ENCODE data around the gene FCAMR.

FCAMR gene, protein sequence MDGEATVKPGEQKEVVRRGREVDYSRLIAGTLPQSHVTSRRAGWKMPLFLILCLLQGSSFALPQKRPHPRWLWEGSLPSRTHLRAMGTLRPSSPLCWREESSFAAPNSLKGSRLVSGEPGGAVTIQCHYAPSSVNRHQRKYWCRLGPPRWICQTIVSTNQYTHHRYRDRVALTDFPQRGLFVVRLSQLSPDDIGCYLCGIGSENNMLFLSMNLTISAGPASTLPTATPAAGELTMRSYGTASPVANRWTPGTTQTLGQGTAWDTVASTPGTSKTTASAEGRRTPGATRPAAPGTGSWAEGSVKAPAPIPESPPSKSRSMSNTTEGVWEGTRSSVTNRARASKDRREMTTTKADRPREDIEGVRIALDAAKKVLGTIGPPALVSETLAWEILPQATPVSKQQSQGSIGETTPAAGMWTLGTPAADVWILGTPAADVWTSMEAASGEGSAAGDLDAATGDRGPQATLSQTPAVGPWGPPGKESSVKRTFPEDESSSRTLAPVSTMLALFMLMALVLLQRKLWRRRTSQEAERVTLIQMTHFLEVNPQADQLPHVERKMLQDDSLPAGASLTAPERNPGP

DNA sequence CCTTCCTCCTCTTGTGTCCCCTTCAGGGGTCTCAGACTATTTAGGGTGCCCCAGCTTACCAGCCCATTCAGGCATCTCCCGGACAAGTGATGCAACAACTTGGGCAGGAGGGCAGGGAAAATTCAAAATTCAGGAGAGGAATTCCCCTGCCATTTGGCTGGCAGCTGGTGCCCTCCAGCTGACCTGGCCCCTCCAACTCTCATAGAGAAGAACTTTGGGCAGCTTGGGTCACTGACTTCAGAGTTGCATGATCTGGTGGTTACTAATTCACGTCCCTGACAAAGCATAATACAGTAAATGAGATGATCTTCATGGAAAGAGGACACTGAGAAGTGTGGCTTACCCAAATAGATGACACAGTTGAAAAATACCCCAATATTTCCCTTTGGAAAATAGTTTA lies at the start of gene FCAMR:
FCAMR (minus strand) TSS at position 15 of the 400 bp plus-strand sequence. CDS start 335 bp downstream, outside the sequence.
- no peak for DNase-seq

DNA sequence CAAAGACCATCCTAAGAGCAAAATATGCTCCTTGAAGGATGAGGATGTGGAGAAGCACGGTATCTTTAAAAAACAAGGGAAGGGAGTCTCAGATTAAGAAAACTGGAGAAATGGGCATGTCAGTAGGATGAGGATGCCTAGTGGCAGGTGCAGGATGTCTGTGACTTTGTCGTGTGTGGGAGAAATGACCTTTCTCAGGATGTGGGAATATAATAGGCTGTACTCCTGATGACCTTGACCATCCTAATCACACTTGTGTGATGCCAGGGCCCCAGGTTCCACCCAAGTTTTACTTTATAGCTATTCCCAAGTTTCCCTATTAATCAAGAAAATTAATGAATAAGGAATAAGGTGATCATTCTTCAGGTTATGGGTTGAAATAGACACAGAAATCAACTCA lies 49.4 kb upstream of the FCAMR start:
- no peak for DNase-seq

DNA sequence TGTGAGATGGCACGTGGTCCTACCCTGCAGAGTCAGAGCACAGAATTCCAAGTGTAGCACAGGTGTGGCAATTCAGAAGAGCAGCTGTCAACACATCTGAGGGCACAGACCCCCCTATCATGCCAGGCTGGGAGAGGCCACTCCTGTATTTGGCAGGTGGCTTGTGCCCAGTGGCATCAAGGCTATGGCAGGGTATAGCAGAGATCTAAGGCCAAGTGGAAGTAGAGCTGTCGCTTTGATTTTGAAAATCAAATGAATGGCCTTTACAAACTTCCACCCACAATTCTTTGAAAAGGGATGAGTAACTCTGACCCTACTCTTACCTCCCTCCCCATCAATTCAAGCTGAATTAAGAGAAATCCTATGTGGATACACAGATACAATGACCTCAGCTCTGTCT lies 48.9 kb upstream of the FCAMR start:
- no peak for DNase-seq

DNA sequence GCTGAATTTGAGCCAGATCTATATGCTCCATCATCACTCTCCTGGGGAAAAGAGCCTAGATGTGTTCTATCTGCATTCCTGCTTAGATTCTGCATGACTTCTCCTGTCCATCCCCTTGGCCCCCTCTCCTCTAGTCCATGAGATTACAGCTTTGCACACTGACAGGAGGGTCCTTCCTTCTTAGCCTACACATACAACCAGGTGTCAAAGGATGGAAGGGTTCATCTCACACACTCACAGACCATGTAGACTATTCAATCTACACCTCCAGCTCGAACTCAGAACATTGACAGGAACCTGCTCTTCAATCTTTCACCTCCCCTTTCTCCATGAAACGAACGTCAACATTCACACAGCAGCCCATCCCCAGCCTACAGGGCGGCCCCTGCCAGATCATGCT lies 48.4 kb upstream of the FCAMR start:
- no peak for DNase-seq

DNA sequence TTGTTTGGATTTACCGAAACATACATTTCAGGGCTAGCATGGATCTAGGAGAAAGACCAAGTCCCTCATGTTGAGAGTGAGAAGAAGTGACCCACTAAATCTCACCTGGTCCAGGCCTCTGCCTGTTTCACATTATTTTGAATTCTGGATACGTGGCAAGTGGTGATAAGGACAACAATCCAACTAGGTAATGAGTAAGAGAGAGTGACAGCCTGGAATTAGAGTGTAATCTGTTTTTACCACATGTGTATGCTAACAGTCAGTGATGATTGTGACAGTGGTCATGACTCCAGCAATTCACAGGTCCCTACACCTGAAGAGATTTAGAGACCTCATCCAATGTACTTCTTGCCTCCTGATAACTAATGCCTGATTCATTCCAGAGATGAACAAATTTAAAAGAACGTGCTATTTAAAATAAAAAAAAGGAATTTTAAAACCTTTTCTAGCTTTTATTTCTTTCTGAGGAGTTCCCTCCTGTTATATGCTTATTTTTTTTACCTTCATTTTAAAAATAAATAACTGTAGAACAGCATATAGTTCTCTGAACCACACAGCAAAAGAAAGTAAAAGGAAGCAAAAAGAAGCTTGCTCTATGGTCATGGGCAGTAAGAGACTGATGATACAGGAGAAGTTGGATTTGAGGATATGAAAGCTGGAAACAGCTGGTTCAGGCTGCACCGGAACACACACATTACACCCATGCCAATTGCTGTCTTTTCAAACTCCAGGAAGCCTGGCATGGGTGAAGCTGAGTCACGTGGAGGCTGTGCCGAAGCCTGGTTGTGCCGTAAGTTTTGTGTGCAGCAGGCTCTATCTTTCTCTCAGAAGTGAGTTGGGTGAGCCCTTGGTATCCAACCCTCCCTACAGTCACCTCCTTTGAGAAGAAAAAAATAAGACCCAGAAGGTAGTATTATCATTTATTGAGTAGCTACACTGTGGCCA lies 47.6 kb upstream of the FCAMR start:
- no peak for DNase-seq

DNA sequence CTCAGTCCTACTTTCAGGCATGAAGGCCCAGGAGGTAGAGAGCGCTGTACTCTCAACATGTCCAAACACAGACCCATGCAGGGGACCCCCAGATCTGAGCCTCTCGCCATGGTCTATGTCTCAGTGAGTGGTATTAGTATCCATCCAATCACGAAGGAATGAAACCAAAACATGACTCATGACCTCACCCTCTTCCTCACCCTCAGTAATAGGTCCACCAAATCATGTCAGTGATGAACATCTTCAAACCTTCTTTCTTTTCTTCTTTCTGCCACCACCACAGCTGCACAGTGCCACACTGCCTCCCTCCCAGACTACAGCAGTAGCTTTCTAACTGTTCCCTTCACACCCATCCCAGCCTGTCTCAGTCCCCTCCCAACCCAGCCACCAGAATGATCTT lies 45.5 kb upstream of the FCAMR start:
- no peak for DNase-seq

GRCh38 chr1:207014728-207015127 lies 44.5 kb upstream of the FCAMR start:
- DNase-seq: no peak

GRCh38 chr1:207013321-207014085 lies 43.2 kb upstream of the FCAMR start:
- DNase-seq: no peak

DNA sequence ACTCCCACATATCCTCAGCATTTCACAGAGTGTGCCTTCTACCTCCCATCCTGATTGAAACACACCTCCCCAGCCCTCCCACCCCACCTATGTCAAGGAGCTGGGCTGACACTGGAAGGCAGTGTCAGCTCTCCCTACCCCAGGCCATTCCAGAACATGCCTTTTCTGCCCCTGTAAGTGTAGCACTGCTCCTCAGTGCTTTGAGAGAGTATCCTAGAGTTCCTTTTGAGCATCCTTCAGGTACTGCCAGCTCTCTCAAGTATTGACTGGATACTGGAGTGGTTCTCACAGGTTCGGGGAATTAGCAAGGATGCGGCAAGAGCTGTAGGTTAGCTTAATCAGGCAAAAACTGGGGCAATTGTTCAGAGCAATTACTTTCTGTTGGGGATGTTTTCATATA lies 40.5 kb upstream of the FCAMR start:
- no peak for DNase-seq

DNA sequence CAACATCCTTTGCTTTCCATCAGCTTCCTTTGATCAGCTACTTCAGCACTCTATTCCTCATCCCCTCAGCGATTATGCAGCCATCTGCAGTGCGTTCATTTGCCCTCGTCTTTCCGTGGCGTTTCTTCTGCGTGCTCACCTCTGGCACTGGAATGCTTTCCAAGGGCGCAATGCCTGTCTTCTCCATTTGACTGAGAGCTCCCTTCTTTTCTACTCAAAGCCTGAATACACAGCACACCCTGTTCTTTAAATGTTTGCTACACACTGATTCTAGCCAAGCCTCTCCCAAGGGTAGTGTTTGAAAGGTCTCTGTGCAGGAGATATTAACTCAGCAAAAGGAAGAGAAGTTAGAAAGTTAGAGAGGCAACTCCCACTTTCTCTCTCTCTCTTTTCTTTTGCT lies 39.7 kb upstream of the FCAMR start:
- DNase-seq: no peak

DNA sequence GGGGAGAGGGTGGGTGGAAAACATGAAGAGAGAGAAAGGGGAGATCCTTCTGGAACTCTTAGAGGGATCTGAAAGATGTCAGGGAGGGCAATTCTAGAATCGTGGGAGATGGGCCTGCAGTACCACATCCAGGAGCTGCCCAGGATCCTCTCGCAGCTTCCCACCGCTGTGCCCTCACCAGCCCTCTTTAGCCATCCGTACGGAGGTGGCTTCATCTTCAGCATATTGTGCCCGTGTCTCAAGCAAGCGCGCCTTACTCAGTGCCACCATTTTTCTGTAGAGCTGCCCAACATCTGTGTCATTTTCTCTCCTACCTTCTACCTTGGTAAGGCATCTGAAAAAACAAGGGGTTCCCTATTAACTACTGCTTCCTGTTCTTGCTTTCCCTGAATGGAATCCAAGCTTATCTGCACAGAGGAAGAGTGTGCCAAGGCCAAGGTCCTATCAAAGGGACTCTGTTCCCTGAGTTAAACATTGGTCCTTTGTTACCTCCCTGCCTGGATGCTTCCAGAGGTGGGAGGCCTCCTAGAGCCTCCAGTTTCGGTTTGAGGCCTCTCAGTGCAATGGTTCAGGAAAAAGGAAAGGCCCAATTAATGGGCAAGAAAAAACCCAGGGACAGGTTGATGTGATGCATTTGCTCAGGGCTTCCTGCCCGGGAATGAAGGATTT lies 39.1 kb upstream of the FCAMR start:
- DNase-seq: no peak

GRCh38 chr1:207007352-207008033 lies 37.2 kb upstream of the FCAMR start:
- DNase-seq: no peak

DNA sequence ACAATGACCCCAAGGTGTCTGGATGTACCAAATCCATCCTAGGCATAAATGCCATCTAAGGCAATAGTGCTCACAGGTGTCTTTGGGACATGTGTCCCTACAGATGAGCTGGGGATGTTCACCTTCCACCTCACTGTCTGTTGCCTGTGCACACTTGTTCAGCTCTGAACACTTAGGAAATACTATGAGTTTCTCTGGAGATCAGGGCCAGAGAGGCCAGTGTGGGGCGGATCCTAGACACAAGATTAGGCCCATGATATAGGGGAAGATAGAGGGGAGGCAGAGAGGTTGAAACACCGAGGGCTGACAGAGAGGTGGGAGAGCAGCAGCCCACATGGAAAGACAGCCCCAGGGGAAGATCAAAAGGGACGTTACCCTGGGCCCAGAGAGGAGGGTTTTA lies 36.7 kb upstream of the FCAMR start:
- DNase-seq: no peak

DNA sequence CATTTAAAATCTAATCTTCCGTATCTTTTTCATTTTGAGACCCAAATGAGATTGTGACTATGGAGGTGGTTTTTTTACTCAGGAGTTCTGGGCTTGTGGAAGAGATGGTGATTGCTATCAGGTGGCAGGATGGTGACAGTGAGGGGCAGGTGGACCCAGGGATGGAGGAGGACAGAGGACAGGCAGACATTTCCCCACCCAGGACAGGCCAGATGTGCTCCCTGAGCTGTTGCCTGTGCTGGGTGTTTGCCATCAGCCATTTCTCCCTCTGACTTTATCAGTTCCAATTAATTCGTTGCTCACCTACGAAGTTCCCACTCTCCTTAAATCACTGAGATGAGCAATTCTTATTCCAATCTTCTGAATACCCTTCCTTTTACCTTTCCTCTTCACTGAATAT lies 35.8 kb upstream of the FCAMR start:
- DNase-seq: no peak

- peak; percentile 39 for DNase-seq
Measured at GRCh38 chr1:207004931-207005830, 34.9 kb upstream of the FCAMR start.

DNA sequence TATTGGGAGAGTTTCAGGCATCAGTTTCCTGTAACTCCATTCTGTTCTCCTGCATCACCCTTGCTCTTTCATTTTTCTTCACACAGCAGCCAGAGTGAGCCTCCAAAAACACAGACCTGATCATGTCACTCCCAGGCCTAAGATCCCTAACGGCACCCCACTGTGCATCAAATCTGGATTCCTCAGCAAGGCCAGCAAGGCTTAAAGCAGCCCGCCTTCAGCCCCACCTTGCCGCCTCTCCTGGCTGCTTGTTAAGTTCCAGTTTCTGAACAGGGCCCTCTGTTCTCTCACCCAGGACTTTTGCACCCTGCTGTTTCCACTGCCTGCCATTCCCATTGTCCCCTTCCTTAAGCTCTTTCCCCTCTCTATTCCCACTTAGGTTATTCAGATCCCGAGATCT lies 33.0 kb upstream of the FCAMR start:
- DNase-seq: no peak

- no peak for DNase-seq
Measured at GRCh38 chr1:207002724-207003146, 32.5 kb upstream of the FCAMR start.

- DNase-seq: no peak
Measured at GRCh38 chr1:207001492-207002245, 31.4 kb upstream of the FCAMR start.

- DNase-seq: no peak
Measured at GRCh38 chr1:207000651-207001291, 30.5 kb upstream of the FCAMR start.

Measured in CD4-positive, alpha-beta T cell treated with Interleukin-12 subunit alpha and Interleukin-12 subunit beta, for 1 hour (primary cell).